T-helper 2 cell treated with Interferon-gamma antibody and Interleukin-4, amounts not matched to agents 5 μg/mL and 100 μg/mL, for 36 hours (primary cell): ENCODE measurements around the gene ADGRV1.
A peak's percentile ranks its signal among the peaks of the same experiment; 100 is the strongest.

ENCODE experiments used
- DNase-seq: peaks from one replicate; pipeline ENCODE4 v3.0.0; 2021; ENCODE audit warnings: low spot score
- H3K27ac Mint-ChIP-seq: one replicate; pipeline ENCODE4 v1.8.0; 2021; ENCODE audit warnings: mild to moderate bottlenecking, mixed read lengths
- H3K27me3 Mint-ChIP-seq: one replicate; pipeline ENCODE4 v1.8.0; 2021; ENCODE audit warnings: low read depth, mixed read lengths
- H3K36me3 Mint-ChIP-seq: one replicate; pipeline ENCODE4 v1.8.0; 2021; ENCODE audit warnings: low read depth, mixed read lengths
- H3K4me1 Mint-ChIP-seq: one replicate; pipeline ENCODE4 v1.8.0; 2021; ENCODE audit warnings: low read depth, mixed read lengths
- H3K4me3 Mint-ChIP-seq: one replicate; pipeline ENCODE4 v1.8.0; 2022; ENCODE audit warnings: mild to moderate bottlenecking, moderate library complexity, mixed read lengths
- H3K9me3 Mint-ChIP-seq: one replicate; pipeline ENCODE4 v1.8.0; 2021; ENCODE audit warnings: mixed read lengths

The ADGRV1 gene

DNA sequence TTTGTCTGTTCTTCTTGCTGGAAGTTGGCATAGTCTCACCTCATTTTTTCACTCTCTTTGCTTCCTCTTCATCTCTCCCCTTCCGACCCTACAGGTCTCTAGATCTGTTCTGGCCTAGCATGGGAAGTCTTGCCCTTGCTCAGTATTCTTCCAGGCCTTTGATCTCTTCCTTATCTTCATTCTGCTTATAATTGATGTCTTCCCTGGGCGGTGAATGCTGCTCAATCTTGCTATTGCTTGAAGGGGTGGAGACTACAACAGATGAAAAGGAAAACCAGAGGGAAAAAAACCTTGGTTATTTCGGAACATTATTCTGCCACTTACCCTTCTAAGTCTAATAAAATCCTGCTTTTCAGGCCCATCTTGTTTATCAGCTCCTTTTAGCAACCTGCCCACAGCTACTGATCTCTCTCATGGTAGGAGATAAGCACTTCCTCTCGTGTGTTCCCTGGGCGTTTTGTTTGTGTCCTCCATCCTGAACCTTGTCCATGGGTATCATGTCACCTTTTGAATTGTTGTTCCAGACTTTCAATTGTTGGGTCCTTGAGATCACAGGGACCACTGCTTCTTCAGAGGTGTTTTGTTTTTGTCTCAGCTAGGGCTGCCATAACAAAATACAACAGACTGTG is 375.6 kb downstream of the ADGRV1 start:
- no peaks in the 10 kb centered on the region for H3K9me3 Mint-ChIP-seq
- H3K27ac Mint-ChIP-seq, result no peak overlapping the region
- no peak overlapping the region for H3K4me3 Mint-ChIP-seq
- no peaks in the 10 kb centered on the region for H3K27me3 Mint-ChIP-seq
- no peaks in the 10 kb centered on the region for H3K36me3 Mint-ChIP-seq
- H3K4me1 Mint-ChIP-seq, result peaks cover 18% of the 10 kb centered on the region
- no peak for DNase-seq

DNA sequence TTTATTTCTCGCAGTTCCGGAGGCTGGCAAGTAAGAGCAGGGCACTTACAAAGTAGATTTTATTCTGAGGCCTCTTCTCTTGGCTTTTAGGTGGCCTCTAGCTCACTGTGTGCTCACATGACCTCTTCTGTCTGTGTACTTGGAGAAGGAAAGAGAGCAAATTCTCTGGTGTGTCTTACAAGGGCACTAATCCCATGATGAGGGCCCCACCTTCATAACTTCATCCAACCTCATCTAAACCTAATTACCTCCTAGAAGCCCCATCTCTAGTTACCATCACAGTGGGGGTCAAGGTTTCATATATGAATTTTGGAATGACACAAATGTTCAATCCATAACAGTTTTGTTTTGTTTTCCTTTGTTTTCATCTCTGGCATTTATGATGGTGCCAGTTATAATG is 376.1 kb downstream of the ADGRV1 start:
- no peak for DNase-seq
- no peak overlapping the region for H3K27ac Mint-ChIP-seq
- H3K36me3 Mint-ChIP-seq, result no peaks in the 10 kb centered on the region
- H3K27me3 Mint-ChIP-seq, result no peaks in the 10 kb centered on the region
- no peak overlapping the region for H3K4me3 Mint-ChIP-seq
- no peaks in the 10 kb centered on the region for H3K9me3 Mint-ChIP-seq
- H3K4me1 Mint-ChIP-seq, result peaks cover 23% of the 10 kb centered on the region

DNA sequence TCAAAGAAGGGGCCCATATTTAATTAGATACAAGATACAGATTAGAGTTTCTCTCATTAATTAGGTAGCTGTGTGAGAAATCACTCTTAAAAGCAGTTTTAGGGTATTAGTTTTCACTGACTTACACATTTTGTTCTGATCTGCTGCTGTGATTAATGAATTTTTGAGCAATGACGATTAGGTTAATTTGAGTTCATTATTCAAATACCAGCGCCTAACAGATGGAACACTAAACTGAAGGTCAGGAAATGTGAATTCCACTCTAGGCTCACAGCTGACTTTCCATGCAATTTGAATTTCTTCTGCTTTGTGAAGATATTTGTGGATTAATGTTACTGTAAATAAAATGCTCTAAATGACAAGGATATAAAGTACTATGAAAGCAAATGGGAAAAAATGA is 380.6 kb downstream of the ADGRV1 start:
- Mint-ChIP-seq H3K27ac (no peak overlapping the region), H3K4me3 (no peak overlapping the region), H3K27me3 (no peaks in the 10 kb centered on the region), H3K9me3 (no peaks in the 10 kb centered on the region), H3K4me1 (peaks cover 29% of the 10 kb centered on the region), H3K36me3 (no peaks in the 10 kb centered on the region)
- DNase-seq, result no peak

DNA sequence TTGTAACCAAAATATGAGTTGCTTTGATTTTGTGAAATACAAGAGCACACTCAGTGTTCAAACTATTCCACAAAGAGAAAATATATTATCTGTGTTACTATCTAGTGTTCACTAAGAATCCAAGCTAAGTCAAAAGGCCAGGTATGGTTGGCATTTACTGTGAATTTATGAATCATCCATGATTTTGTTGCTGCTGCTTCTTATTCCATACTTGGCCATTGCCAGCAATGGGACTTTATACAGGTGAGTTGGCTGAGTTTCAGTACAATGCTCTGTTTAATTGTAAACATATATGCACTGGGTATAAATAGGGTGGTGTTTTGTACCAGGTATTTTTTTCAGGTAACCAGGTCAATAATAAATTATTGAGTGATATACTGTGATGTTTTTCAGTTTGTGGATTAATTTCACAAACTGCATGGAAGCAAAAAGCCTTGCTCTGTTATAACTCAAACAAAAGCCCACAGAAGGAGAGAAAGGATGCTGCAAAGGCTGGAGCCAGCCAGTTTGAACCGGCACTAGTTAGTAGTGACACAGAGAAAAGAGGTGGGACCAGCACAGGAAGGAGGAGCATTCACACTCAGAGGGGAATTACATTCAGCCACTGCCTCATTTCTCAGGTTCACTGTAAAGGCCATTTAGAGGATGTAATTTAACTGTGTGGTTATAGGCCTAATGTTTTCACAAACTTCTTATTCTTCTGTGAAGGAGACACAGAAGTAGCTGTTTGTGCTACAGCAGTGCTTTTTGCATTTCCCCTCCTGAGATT is 381.8 kb downstream of the ADGRV1 start:
- H3K4me3 Mint-ChIP-seq, result no peak overlapping the region
- peak overlapping the region; percentile 62 for H3K27ac Mint-ChIP-seq
- no peaks in the 10 kb centered on the region for H3K9me3 Mint-ChIP-seq
- no peaks in the 10 kb centered on the region for H3K36me3 Mint-ChIP-seq
- peak; percentile 68 for DNase-seq
- peaks cover 24% of the 10 kb centered on the region for H3K4me1 Mint-ChIP-seq
- H3K27me3 Mint-ChIP-seq, result no peaks in the 10 kb centered on the region

DNA sequence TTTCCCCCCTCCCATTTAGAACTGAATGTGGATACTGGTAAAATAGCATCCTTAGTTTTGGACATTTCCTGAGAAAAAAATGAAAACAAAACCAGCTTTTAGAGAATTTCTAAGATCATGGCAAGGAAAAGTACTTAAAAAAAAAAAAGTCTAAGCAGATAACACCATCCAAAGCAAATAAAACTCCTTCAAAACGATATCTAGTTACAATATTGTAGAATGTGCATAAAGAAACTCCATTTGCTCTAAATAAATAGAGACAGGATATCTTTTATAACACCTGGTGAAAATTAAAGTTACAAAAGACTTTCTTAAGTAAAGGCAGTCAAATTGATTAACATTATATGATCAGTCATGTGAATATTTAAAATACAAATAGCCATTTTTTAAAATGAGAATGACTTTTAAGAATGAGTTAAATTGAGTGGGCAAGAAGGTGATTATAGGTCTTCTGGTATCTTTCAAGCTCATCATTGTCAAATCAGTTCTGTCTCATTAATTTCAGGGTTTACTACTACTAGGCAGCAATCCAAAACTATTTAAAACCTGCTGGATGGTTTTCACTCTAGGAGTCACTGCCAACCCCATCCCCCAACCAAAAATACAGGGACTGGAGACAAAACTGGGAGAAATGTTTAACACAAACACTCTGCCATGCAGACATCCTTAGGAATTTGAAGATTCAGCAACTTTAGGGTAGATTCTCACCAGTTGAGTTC is 382.6 kb downstream of the ADGRV1 start:
- H3K27ac Mint-ChIP-seq, result peak overlapping the region; percentile 62
- H3K27me3 Mint-ChIP-seq, result no peaks in the 10 kb centered on the region
- no peaks in the 10 kb centered on the region for H3K9me3 Mint-ChIP-seq
- H3K4me3 Mint-ChIP-seq, result no peak overlapping the region
- H3K4me1 Mint-ChIP-seq, result peaks cover 24% of the 10 kb centered on the region
- DNase-seq, result no peak
- H3K36me3 Mint-ChIP-seq, result no peaks in the 10 kb centered on the region

DNA sequence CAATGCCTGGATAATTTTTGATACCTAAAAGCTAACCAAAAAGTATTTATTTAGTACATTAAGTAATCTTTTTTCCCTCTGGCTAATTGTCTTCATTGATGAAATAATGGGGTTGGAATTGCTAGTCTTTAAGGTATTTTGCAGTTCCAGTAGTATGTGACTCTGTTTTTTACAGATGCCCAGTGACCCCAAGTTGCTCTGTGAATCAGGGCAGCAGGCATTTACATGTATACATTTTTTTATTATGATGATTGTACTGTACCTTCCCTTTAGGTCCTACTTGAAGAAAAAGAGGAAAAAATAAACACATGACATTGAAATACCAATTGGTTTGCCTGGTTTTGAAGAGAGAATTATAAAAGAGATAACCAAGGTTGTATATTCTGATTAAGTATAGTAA is 385.5 kb downstream of the ADGRV1 start:
- H3K4me3 Mint-ChIP-seq, result no peak overlapping the region
- H3K4me1 Mint-ChIP-seq, result peaks cover 17% of the 10 kb centered on the region
- no peaks in the 10 kb centered on the region for H3K36me3 Mint-ChIP-seq
- no peak for DNase-seq
- H3K9me3 Mint-ChIP-seq, result no peaks in the 10 kb centered on the region
- no peaks in the 10 kb centered on the region for H3K27me3 Mint-ChIP-seq
- no peak overlapping the region for H3K27ac Mint-ChIP-seq

DNA sequence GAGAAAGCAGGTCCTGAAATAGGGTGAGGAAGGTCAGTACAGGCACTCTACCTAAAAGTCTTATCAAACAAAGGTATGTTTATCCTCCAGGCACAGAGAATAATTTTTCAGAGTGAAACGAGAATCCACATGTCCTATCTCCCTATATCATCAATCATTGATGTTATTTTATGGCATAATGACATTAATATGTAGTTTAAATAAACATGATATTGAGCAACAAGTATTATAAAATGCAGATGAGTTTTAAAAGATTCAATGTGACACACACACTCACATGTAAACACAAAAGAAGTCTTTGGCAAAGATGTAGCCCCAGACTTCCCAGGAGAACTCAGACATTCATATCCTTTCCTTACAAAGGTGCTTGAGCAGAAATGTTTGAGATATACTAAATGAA is 389.1 kb downstream of the ADGRV1 start:
- no peak overlapping the region for H3K27ac Mint-ChIP-seq
- H3K9me3 Mint-ChIP-seq, result no peaks in the 10 kb centered on the region
- no peak overlapping the region for H3K4me3 Mint-ChIP-seq
- H3K4me1 Mint-ChIP-seq, result peaks cover 3% of the 10 kb centered on the region
- no peak for DNase-seq
- H3K27me3 Mint-ChIP-seq, result peaks cover 3% of the 10 kb centered on the region
- H3K36me3 Mint-ChIP-seq, result no peaks in the 10 kb centered on the region

DNA sequence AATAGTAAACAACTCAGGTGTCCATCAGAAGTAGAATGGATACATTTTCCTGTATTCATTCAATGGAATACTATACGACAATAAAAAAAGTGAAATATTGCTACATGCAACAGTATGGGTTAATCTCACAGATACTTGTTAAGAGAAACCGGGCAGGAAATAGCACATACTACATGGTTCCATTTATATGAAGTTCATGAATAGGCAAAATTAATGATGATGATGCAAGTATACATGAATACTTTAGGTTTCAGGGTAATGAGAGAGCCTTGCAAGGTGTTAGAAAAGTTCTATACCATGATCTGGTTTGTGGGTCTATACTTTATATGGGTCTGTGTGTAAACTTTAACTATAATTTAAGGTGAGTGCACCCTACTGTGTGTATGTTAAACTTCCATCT is 390.4 kb downstream of the ADGRV1 start:
- Mint-ChIP-seq H3K4me3 (no peak overlapping the region), H3K9me3 (no peaks in the 10 kb centered on the region), H3K27ac (no peak overlapping the region), H3K27me3 (peaks cover 3% of the 10 kb centered on the region), H3K4me1 (peaks cover 3% of the 10 kb centered on the region), H3K36me3 (no peaks in the 10 kb centered on the region)
- no peak for DNase-seq

DNA sequence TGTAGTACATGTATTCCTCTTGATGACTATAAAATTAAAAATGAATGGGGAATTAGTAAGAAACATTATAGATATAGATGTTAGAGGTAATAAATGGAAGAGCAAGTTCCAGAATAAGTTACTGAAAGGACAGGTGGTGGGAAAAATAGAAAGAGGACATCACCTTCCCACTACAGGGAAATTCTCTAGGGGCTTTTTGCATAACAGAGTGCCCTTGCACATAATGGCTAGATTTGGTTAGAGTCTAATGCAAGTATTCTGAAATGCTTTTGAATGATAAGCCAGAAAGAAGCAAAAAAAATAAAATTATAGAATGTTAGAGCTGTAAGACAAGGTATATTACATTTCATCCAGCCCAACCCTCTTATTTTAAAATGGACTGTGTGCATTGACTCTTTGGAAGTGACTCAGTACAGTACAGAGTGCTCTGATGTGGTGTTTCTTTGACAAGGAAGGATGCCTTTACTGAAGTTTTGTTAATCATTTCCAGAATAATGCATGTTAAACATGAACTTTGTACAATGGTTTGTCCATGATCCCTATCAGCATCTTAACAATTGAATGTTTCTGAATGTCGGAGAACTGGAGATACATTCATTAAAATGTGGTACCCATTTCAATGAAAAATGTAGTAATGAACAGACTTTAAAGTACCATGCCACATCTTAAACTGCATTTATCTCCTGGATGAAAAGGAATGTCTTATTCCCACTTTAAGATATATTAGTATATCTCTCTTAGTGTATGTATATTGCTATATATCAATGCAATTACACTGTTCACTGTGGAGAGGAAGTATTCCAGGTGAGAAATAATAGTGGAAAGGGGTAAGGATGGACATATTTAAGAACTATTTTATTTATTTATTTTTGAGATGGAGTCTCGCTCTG is 391.1 kb downstream of the ADGRV1 start:
- no peak for DNase-seq
- H3K9me3 Mint-ChIP-seq, result no peaks in the 10 kb centered on the region
- H3K4me1 Mint-ChIP-seq, result peaks cover 3% of the 10 kb centered on the region
- no peak overlapping the region for H3K27ac Mint-ChIP-seq
- H3K27me3 Mint-ChIP-seq, result peaks cover 3% of the 10 kb centered on the region
- H3K4me3 Mint-ChIP-seq, result no peak overlapping the region
- no peaks in the 10 kb centered on the region for H3K36me3 Mint-ChIP-seq

DNA sequence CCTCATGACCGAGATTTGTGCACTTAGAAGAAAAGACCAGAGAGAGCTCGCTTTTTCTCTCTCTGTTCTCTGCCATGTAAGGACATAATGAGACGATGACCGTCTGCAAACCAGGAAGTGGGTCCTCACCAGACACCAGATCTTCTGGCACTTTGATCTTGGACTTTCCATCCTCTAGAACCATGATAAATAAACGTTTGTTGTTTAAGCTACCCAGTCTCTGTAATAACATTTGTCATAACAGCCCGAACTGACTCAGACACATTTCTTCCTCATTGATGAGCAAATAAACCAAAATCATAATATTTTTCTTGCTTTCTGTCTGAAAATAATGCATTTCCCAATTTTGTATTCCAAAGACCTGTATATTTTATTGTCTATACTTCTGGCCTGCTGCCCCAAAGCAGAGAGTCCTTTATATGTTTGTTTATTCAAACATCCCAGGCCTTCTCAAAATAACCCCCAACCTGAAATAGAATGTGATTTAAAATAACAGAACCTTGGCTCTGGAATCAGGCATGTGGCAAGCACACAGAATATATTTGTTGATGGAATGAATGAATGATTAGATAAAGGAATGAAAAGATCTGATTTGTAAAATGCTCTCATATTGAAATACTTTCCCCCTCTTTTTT is 396.5 kb downstream of the ADGRV1 start:
- no peaks in the 10 kb centered on the region for H3K9me3 Mint-ChIP-seq
- peaks cover 3% of the 10 kb centered on the region for H3K27me3 Mint-ChIP-seq
- H3K27ac Mint-ChIP-seq, result no peak overlapping the region
- H3K4me3 Mint-ChIP-seq, result no peak overlapping the region
- H3K36me3 Mint-ChIP-seq, result no peaks in the 10 kb centered on the region
- H3K4me1 Mint-ChIP-seq, result peaks cover 9% of the 10 kb centered on the region
- DNase-seq, result no peak

DNA sequence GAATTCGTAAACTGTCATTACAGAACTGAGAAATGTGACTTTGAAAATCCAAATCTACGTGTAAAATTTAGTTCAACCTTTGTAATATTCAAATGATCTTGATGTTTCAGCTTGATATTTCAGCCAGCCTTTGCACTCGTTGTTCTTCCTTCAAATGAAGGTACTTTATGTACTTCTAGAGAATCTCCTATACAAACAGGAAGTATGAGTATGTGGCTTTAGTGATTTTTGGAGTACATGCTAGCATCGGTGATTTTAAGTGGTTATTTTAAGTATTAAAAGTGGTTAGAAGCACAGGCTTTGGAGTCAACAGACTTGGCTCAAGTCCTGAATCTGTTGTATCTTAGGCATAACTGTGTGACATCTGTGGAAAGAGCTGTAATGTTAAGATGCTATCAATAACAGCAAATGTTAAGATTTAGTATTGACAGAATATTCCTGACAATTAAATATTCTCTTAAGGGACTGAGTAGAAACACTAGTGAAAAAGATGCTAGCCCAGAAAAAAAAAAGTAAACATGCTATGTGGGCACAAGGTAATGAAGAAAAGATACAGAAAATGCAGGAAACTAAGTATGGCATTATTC is 398.0 kb downstream of the ADGRV1 start:
- no peaks in the 10 kb centered on the region for H3K9me3 Mint-ChIP-seq
- peaks cover 3% of the 10 kb centered on the region for H3K27me3 Mint-ChIP-seq
- peak overlapping the region; percentile 54 for H3K27ac Mint-ChIP-seq

DNA sequence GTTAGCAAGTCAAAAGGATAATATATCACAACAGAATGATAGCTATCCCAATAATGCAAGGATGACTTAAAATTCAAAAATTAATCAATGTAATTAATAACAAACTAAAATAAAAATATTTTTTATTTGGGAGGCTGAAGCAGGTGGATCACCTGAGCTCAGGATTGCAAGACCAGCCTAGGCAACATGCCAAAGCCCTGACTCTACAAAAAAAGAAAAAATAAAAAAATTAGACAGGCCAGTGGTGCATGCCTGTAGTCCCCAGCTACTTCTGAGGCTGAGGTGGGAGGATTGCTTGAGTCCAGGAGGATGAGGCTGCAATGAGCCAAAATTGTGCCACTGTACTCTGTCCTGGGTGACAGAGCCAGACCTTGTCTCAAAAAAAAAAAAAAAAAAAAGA is 399.3 kb downstream of the ADGRV1 start:
- no peaks in the 10 kb centered on the region for H3K9me3 Mint-ChIP-seq
- no peak for DNase-seq
- no peak overlapping the region for H3K27ac Mint-ChIP-seq
- no peak overlapping the region for H3K4me3 Mint-ChIP-seq
- no peaks in the 10 kb centered on the region for H3K36me3 Mint-ChIP-seq
- H3K4me1 Mint-ChIP-seq, result peaks cover 9% of the 10 kb centered on the region
- H3K27me3 Mint-ChIP-seq, result peaks cover 3% of the 10 kb centered on the region

More for the DNA sequence above, 398.0 kb downstream of the ADGRV1 start:
- Mint-ChIP-seq H3K36me3 (no peaks in the 10 kb centered on the region), H3K4me3 (peak overlapping the region; percentile 16), H3K4me1 (peaks cover 9% of the 10 kb centered on the region)
- DNase-seq, result peak; percentile 10

DNA sequence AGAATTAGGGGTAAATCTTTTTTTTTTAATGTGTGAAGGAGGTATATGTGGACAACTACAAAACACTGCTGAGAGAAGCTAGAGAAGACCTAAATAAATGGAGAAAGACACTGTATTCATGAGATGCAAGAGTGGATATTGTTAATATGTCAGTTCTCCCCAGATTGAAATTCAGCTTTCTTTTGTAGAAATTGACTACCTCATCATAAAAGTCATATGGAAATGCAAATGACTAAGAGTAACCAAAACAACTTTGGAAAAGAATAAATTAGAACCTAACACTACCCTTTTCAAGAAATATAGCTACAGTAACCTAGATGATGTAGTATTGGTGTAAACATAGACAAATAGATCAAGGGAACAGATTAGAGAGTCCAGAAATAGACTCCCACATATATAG is 400.7 kb downstream of the ADGRV1 start:
- H3K36me3 Mint-ChIP-seq, result no peaks in the 10 kb centered on the region
- H3K4me3 Mint-ChIP-seq, result no peak overlapping the region

More for the DNA sequence above, 400.7 kb downstream of the ADGRV1 start:
- Mint-ChIP-seq H3K27ac (no peak overlapping the region), H3K4me1 (peaks cover 9% of the 10 kb centered on the region), H3K27me3 (peaks cover 3% of the 10 kb centered on the region), H3K9me3 (no peaks in the 10 kb centered on the region)
- no peak for DNase-seq
